Suprapubic skin (tissue), 3 donors: ENCODE data around the gene EPHB6.

ENCODE experiments used
- CTCF ChIP-seq, 2 donors: fragments of 200-600 bp in 1 of 2; fragments of 450-650 bp in 1 of 2; sonication (generic) in 1 of 2; IDR thresholded peaks; one replicate each; pipeline ENCODE4 v1.5.1; 2016 to 2019; ENCODE audit warnings: antibody characterized with exemption in 2 of 2, mild to moderate bottlenecking in 1 of 2, moderate library complexity in 1 of 2
- POLR2A ChIP-seq, 2 donors: fragments of 450-650 bp; IDR thresholded peaks; one replicate each; pipeline ENCODE4 v1.6.1; 2017; ENCODE audit warnings: antibody characterized with exemption in 2 of 2, mild to moderate bottlenecking in 2 of 2, moderate library complexity in 2 of 2

- TF ChIP-seq CTCF (IDR thresholded peaks at IDR 0.05) (no peak), POLR2A (IDR thresholded peaks at IDR 0.05) (no peak)
These were observed 3.0 kb upstream of the EPHB6 start for GRCh38 chr7:142851919-142852318.
